ENCODE data around the gene ARHGEF38.

ARHGEF38 gene

GRCh38 chr4:105551965-105552746, at the start of gene ARHGEF38:
Gene ARHGEF38 (plus strand): TSS chr4:105552620. CDS start chr4:105552766, 146 bp downstream.
- in situ Hi-C loops (cut with HindIII; ENCODE audit: low pct_unique_long_range_greater_than_20kb, low sequenced_read_pairs) = no loop called here
- TF ChIP-seq JUND (IDR thresholded peaks at IDR 0.05; ENCODE audit: low read depth) = 0 out of 2 replicates have a peak, but pooled peaks have one; percentile 54
- DNase-seq (ENCODE audit: low read depth in 1 of 2, low spot score in 1 of 2) = peak; percentile 39 to 98

- TF ChIP-seq JUND (IDR thresholded peaks at IDR 0.05; ENCODE audit: low read depth) = no peak
- in situ Hi-C loops (cut with HindIII; ENCODE audit: low pct_unique_long_range_greater_than_20kb, low sequenced_read_pairs) = no loop called here
- DNase-seq (ENCODE audit: low read depth in 1 of 2, low spot score in 1 of 2) = no peak
These were observed 48.9 kb upstream of the ARHGEF38 start for GRCh38 chr4:105503484-105503883.

GRCh38 chr4:105504744-105505143, 47.7 kb upstream of the ARHGEF38 start:
- no peak for TF ChIP-seq JUND (IDR thresholded peaks at IDR 0.05; ENCODE audit: low read depth)
- in situ Hi-C loops (cut with HindIII; ENCODE audit: low pct_unique_long_range_greater_than_20kb, low sequenced_read_pairs) = no loop called here
- DNase-seq (ENCODE audit: low read depth in 1 of 2, low spot score in 1 of 2) = no peak

GRCh38 chr4:105509291-105509690, 43.1 kb upstream of the ARHGEF38 start:
- DNase-seq (ENCODE audit: low read depth in 1 of 2, low spot score in 1 of 2) = no peak
- in situ Hi-C loops (cut with HindIII; ENCODE audit: low pct_unique_long_range_greater_than_20kb, low sequenced_read_pairs) = no loop called here
- TF ChIP-seq JUND (IDR thresholded peaks at IDR 0.05; ENCODE audit: low read depth) = no peak

- TF ChIP-seq JUND (IDR thresholded peaks at IDR 0.05; ENCODE audit: low read depth) = no peak
- in situ Hi-C loops (cut with HindIII; ENCODE audit: low pct_unique_long_range_greater_than_20kb, low sequenced_read_pairs) = no loop called here
These were observed 42.7 kb upstream of the ARHGEF38 start for GRCh38 chr4:105509714-105510113.

GRCh38 chr4:105510245-105510644, 42.2 kb upstream of the ARHGEF38 start:
- TF ChIP-seq JUND (IDR thresholded peaks at IDR 0.05; ENCODE audit: low read depth) = no peak
- peak in 1 of 2 experiments; percentile 6 for DNase-seq (ENCODE audit: low read depth in 1 of 2, low spot score in 1 of 2)
- in situ Hi-C loops (cut with HindIII; ENCODE audit: low pct_unique_long_range_greater_than_20kb, low sequenced_read_pairs) = no loop called here

More at GRCh38 chr4:105509714-105510113, 42.7 kb upstream of the ARHGEF38 start:
- no peak for DNase-seq (ENCODE audit: low read depth in 1 of 2, low spot score in 1 of 2)

GRCh38 chr4:105520819-105521790, 31.3 kb upstream of the ARHGEF38 start:
- DNase-seq (ENCODE audit: low read depth in 1 of 2, low spot score in 1 of 2) = peak in 1 of 2 experiments; percentile 68
- in situ Hi-C loops (cut with HindIII; ENCODE audit: low pct_unique_long_range_greater_than_20kb, low sequenced_read_pairs) = no loop called here
- no peak for TF ChIP-seq JUND (IDR thresholded peaks at IDR 0.05; ENCODE audit: low read depth)

- in situ Hi-C loops (cut with HindIII; ENCODE audit: low pct_unique_long_range_greater_than_20kb, low sequenced_read_pairs) = no loop called here
- DNase-seq (ENCODE audit: low read depth in 1 of 2, low spot score in 1 of 2) = no peak
- TF ChIP-seq JUND (IDR thresholded peaks at IDR 0.05; ENCODE audit: low read depth) = no peak
These were observed 25.8 kb upstream of the ARHGEF38 start for GRCh38 chr4:105526656-105527055.

- in situ Hi-C loops (cut with HindIII; ENCODE audit: low pct_unique_long_range_greater_than_20kb, low sequenced_read_pairs) = no loop called here
- TF ChIP-seq JUND (IDR thresholded peaks at IDR 0.05; ENCODE audit: low read depth) = no peak
- DNase-seq (ENCODE audit: low read depth in 1 of 2, low spot score in 1 of 2) = no peak
These were observed 25.3 kb upstream of the ARHGEF38 start for GRCh38 chr4:105527081-105527480.

- in situ Hi-C loops (cut with HindIII; ENCODE audit: low pct_unique_long_range_greater_than_20kb, low sequenced_read_pairs) = no loop called here
- no peak for TF ChIP-seq JUND (IDR thresholded peaks at IDR 0.05; ENCODE audit: low read depth)
- DNase-seq (ENCODE audit: low read depth in 1 of 2, low spot score in 1 of 2) = no peak
These were observed 15.8 kb upstream of the ARHGEF38 start for GRCh38 chr4:105536601-105537000.

GRCh38 chr4:105541420-105541819, 11.0 kb upstream of the ARHGEF38 start:
- in situ Hi-C loops (cut with HindIII; ENCODE audit: low pct_unique_long_range_greater_than_20kb, low sequenced_read_pairs) = no loop called here
- DNase-seq (ENCODE audit: low read depth in 1 of 2, low spot score in 1 of 2) = no peak
- no peak for TF ChIP-seq JUND (IDR thresholded peaks at IDR 0.05; ENCODE audit: low read depth)

GRCh38 chr4:105542039-105542438, 10.4 kb upstream of the ARHGEF38 start:
- no peak for TF ChIP-seq JUND (IDR thresholded peaks at IDR 0.05; ENCODE audit: low read depth)
- DNase-seq (ENCODE audit: low read depth in 1 of 2, low spot score in 1 of 2) = no peak
- in situ Hi-C loops (cut with HindIII; ENCODE audit: low pct_unique_long_range_greater_than_20kb, low sequenced_read_pairs) = no loop called here

- no peak for TF ChIP-seq JUND (IDR thresholded peaks at IDR 0.05; ENCODE audit: low read depth)
- no peak for DNase-seq (ENCODE audit: low read depth in 1 of 2, low spot score in 1 of 2)
- in situ Hi-C loops (cut with HindIII; ENCODE audit: low pct_unique_long_range_greater_than_20kb, low sequenced_read_pairs) = no loop called here
These were observed 9.1 kb upstream of the ARHGEF38 start for GRCh38 chr4:105543346-105543745.
